Aorta (tissue), 5 donors: ENCODE measurements around the gene ATF4. TPM values are rescaled to one million over a fixed set of nuclear protein-coding genes. Genes with fewer than 3 reads are reported as not detected.
"Not testable (repeated sequence)": the region's sequence is repeated elsewhere in the genome, so short reads cannot be mapped to it uniquely, and the experiment has no call there.

Source experiments
- ATAC-seq: fragments of 200-7000 bp; cut with Tn5 transposase; one replicate; pipeline ENCODE4 v1.9.1; 2022; ENCODE audit warnings: moderate library complexity; ENCODE audit not compliant: low FRiP score
- DNase-seq, 2 donors: peaks; one replicate each; pipeline ENCODE4 v3.0.0-alpha.2; 2020
- H3K27ac ChIP-seq, 2 donors: one replicate each; pipeline ENCODE4 v1.5.1; 2013; ENCODE audit warnings: low read length in 2 of 2, mild to moderate bottlenecking in 2 of 2, moderate library complexity in 2 of 2, control low read depth in 1 of 2, inconsistent platforms in 1 of 2, low read depth in 1 of 2
- H3K27me3 ChIP-seq, 2 donors: one replicate each; pipeline ENCODE4 v1.6.1; 2013; ENCODE audit warnings: control low read depth in 1 of 2, low read length in 1 of 2, mild to moderate bottlenecking in 1 of 2, moderate library complexity in 1 of 2; ENCODE audit not compliant: insufficient read depth in 2 of 2, control insufficient read depth in 1 of 2
- H3K36me3 ChIP-seq, 2 donors: one replicate each; pipeline ENCODE4 v1.6.1; 2013; ENCODE audit warnings: control low read depth in 1 of 2, low read length in 1 of 2, mild to moderate bottlenecking in 1 of 2; ENCODE audit not compliant: insufficient read depth in 2 of 2, control insufficient read depth in 1 of 2
- H3K4me1 ChIP-seq, 2 donors: one replicate each; pipeline ENCODE4 v1.6.1; 2013; ENCODE audit warnings: low read length in 2 of 2, control low read depth in 1 of 2, mild to moderate bottlenecking in 1 of 2, moderate library complexity in 1 of 2; ENCODE audit not compliant: insufficient read depth in 2 of 2, control insufficient read depth in 1 of 2
- H3K4me3 ChIP-seq, 2 donors: one replicate each; pipeline ENCODE4 v1.5.1; 2013; ENCODE audit warnings: low read length in 2 of 2, control low read depth in 1 of 2, mild to moderate bottlenecking in 1 of 2
- H3K9me3 ChIP-seq: one replicate; pipeline ENCODE4 v1.6.1; 2013; ENCODE audit warnings: mild to moderate bottlenecking, low read length; ENCODE audit not compliant: control insufficient read depth
- WGBS, 2 donors: extraction: QIAGEN DNeasy Blood & Tissue Kit; methylation state at CpG; one replicate each; pipeline ENCODE4 v1.1.7; 2013; 5-methylcytosine and 5-hydroxymethylcytosine counted together
- intact Hi-C, 2 donors: fragments of 100-400 bp; cut with DNase I; formaldehyde crosslinking; loops; one replicate each; pipeline versions ENCODE4 v1.14.2 to v1.15.0; 2022
- polyA plus RNA-seq, 2 donors: library from polyadenylated mRNA; stranded (reverse); fragments of 200-250 nt; gene quantifications; one replicate each; pipeline ENCODE4 v1.2.3, GENCODE V29; 2013
- total RNA-seq, 2 donors: library from RNA; stranded (reverse); fragmentation: NEBNext Ultra II Directional; extraction: Animal tissue kit (Norgen Biotek cat#: 25700); gene quantifications; one replicate each; pipeline ENCODE4 v1.2.1, GENCODE V29; 2021
- donor health status: healthy with polysubstance abuse.
- donor health status: Bipolar disorder and iron deficiency.
- donor health status: DM: no; HTN: no; CAD: no.
- donor health status: DM: no; HTN: no; CAD: no.
- donor health status: DM: yes; HTN: yes; CAD: no.

The ATF4 gene
- total and polyA plus RNA-seq, 4 donors, result 305 to 759 (median 448) TPM

DNA sequence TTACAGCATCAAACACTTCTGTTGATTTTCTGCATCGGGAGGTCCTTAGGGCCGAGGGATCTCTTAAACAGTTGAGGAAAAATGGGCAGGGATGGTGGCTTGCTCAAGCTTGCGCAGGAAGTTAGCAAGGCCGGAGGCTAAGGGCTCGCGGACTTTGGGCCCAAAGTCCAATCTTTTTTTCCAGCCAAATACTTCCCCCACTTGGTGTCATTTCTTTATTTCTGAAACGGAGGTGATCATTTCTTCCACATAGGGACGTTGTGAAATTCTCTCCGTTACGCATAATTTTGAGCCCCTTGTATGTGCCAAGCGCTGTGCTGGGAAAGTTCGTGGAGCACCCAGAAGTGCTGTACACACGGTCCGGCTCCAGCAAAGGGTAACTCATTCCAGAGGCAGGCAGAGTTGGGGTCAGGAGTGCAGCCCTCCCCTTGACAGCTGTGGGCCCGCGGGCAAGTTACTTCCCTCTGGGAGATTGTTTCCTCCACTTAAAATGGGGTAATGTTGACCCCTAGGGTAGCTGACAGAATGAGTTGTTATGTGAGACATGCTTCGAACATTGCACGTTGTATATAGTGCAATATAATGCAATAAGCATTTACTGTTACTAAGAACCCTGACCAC lies 17.5 kb upstream of the ATF4 start:
- Histone ChIP-seq H3K36me3 (peaks cover 0 to 1% of the 10 kb centered on the region in 2 donors), H3K4me3 (peak overlapping the region; percentile 86 to 96), H3K9me3 (no peaks in the 10 kb centered on the region), H3K27me3 (no peaks in the 10 kb centered on the region), H3K4me1 (peaks cover 2 to 11% of the 10 kb centered on the region in 2 donors), H3K27ac (no peak overlapping the region)
- 7% methylated on average over 18 of the region's 18 CpGs for WGBS, 2 donors
- intact Hi-C loops, result loop anchor here in 1 of 2 donors (2.0 to 5.0 kb wide), 2 partner anchors 18 to 106 kb away; partner anchors contain the start of genes ATF4 and TAB1
- DNase-seq (no peak), ATAC-seq (no peak)

DNA sequence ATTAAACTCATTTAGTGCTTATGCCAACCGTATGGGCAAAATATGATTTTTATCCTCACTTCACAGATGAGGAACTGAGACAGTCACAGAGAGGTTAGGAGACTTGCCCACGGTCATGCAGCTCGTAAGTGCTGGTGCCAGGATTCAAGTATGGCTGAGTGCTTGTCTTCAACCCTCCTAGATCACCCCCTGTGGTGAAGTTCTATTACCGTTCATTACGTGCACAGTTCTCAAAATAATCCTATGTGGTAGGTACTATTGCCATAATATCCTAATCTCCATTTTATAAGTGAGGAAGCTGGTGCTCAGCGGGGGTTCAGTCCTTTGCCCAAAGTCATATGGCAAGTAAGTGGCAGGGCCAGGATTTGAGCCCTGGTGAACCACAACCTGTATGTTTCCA lies 16.7 kb upstream of the ATF4 start:
- ATAC-seq, result no peak

GRCh38 chr22:39504071-39504470 lies 16.3 kb upstream of the ATF4 start:
- ATAC-seq (no peak), DNase-seq (peak in 1 of 2 donors; percentile 56)
- WGBS, 2 donors, result 91 to 93% methylated on average over 16 of the region's 16 CpGs
- intact Hi-C loops, result loop anchor here in 1 of 2 donors (5.0 kb wide), 1 partner anchor 107 kb away; the partner anchor contains the start of gene TAB1
- Histone ChIP-seq H3K36me3 (peaks cover 0 to 1% of the 10 kb centered on the region in 2 donors), H3K27me3 (no peaks in the 10 kb centered on the region), H3K27ac (no peak overlapping the region), H3K9me3 (no peaks in the 10 kb centered on the region), H3K4me3 (no peak overlapping the region), H3K4me1 (peaks cover 2 to 11% of the 10 kb centered on the region in 2 donors)

More for the DNA sequence above, 16.7 kb upstream of the ATF4 start:
- DNase-seq, result no peak
- peaks cover 2 to 11% of the 10 kb centered on the region in 2 donors for H3K4me1 ChIP-seq
- no peak overlapping the region for H3K4me3 ChIP-seq
- H3K27ac ChIP-seq, result no peak overlapping the region
- intact Hi-C loops, result loop anchor here in 1 of 2 donors (2.0 to 5.0 kb wide), 2 partner anchors 17 to 106 kb away; partner anchors contain the start of genes ATF4 and TAB1
- peaks cover 0 to 1% of the 10 kb centered on the region in 2 donors for H3K36me3 ChIP-seq
- 61 to 67% methylated on average over 6 of the region's 6 CpGs for WGBS, 2 donors
- no peaks in the 10 kb centered on the region for H3K27me3 ChIP-seq
- H3K9me3 ChIP-seq, result no peaks in the 10 kb centered on the region

- peak in 1 of 2 donors; percentile 55 for DNase-seq
- H3K36me3 ChIP-seq, H3K27me3 ChIP-seq, H3K4me3 ChIP-seq, H3K27ac ChIP-seq, intact Hi-C loops, ATAC-seq, H3K9me3 ChIP-seq: not testable (repeated sequence)
- WGBS, 2 donors, result 72 to 85% methylated on average over 10 of the region's 10 CpGs
- H3K4me1 ChIP-seq, result peaks cover 0 to 11% of the 10 kb centered on the region in 2 donors
These were observed 13.3 kb upstream of the ATF4 start for GRCh38 chr22:39507021-39507420.

GRCh38 chr22:39508393-39508792 lies 12.0 kb upstream of the ATF4 start:
- H3K9me3 ChIP-seq, result no peaks in the 10 kb centered on the region

DNA sequence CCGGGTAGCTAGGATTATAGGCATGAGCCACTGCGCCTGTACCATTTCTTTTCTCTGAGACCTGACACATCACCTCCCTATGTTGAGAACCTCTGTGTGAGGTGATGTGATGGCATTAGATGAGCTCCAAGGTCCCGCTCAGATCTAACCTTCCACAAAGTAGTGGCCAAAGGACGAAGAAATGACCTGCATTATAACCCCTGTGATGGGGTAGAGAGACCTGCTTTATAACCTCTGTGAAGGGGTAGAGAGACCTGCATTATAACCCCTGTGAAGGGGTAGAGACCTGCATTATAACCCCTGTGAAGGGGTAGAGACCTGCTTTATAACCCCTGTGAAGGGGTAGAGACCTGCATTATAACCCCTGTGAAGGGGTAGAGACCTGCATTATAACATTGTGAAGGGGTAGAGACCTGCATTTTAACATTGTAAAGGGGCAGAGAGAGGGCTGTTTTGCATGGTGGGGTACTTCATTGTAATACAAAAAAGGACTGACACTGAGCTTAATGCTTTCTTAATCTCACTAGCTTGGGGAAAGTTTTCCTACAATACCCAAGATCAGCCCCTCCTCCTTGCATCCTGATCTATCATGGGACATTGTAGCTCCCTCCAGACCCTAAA lies 9.7 kb upstream of the ATF4 start:
- no peak overlapping the region for H3K27ac ChIP-seq
- no peak overlapping the region for H3K4me3 ChIP-seq
- peaks cover 0 to 16% of the 10 kb centered on the region in 2 donors for H3K36me3 ChIP-seq
- WGBS, 2 donors, result 87 to 95% methylated on average over 4 of the region's 4 CpGs
- no peaks in the 10 kb centered on the region for H3K27me3 ChIP-seq
- DNase-seq (no peak), ATAC-seq (no peak)
- intact Hi-C loops, result loop anchor here in 1 of 2 donors (5.0 kb wide), 1 partner anchor 168 kb away; no protein-coding TSS in a partner anchor
- H3K4me1 ChIP-seq, result no peaks in the 10 kb centered on the region
- no peaks in the 10 kb centered on the region for H3K9me3 ChIP-seq

More at GRCh38 chr22:39508393-39508792, 12.0 kb upstream of the ATF4 start:
- no peak overlapping the region for H3K27ac ChIP-seq
- H3K27me3 ChIP-seq, result no peaks in the 10 kb centered on the region
- ATAC-seq (no peak), DNase-seq (no peak)
- 73 to 80% methylated on average over 4 of the region's 4 CpGs for WGBS, 2 donors
- peaks cover 0 to 6% of the 10 kb centered on the region in 2 donors for H3K4me1 ChIP-seq
- peaks cover 0 to 11% of the 10 kb centered on the region in 2 donors for H3K36me3 ChIP-seq
- intact Hi-C loops, result no loop called here
- H3K4me3 ChIP-seq, result no peak overlapping the region

GRCh38 chr22:39511226-39511625 lies 9.1 kb upstream of the ATF4 start:
- Histone ChIP-seq H3K9me3 (no peaks in the 10 kb centered on the region), H3K4me3 (no peak overlapping the region), H3K27ac (no peak overlapping the region), H3K4me1 (no peaks in the 10 kb centered on the region), H3K36me3 (peaks cover 0 to 16% of the 10 kb centered on the region in 2 donors), H3K27me3 (no peaks in the 10 kb centered on the region)
- 90 to 94% methylated on average over 13 of the region's 13 CpGs for WGBS, 2 donors
- intact Hi-C loops, result loop anchor here in 1 of 2 donors (5.0 kb wide), 1 partner anchor 169 kb away; no protein-coding TSS in a partner anchor
- no peak for ATAC-seq
- peak in 1 of 2 donors; percentile 51 for DNase-seq

DNA sequence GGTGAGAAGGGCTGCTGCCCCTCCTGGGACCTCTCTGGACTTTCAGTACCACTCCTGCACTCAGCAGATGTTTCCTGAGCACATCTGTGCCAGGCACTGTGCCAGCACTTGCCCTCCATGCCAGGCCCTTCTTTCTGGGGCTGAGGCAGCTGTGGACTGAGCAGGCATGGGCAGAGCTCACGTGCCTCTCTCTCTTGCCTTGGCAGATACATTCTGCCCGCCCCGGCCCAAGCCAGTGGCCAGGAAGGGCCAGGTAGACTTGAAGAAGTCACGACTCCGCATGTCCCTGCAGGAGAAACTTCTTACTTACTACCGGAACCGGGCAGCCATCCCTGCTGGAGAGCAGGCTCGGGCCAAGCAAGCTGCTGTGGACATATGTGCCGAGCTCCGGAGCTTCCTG lies 8.3 kb upstream of the ATF4 start:
- WGBS, 2 donors, result 87 to 90% methylated on average over 10 of the region's 10 CpGs
- Histone ChIP-seq H3K27ac (no peak overlapping the region), H3K9me3 (no peaks in the 10 kb centered on the region), H3K4me3 (no peak overlapping the region), H3K4me1 (no peaks in the 10 kb centered on the region), H3K36me3 (peaks cover 0 to 16% of the 10 kb centered on the region in 2 donors), H3K27me3 (no peaks in the 10 kb centered on the region)
- peak; percentile 36 for ATAC-seq
- DNase-seq, result peak in 1 of 2 donors; percentile 69
- intact Hi-C loops, result loop anchor here in 1 of 2 donors (5.0 kb wide), 1 partner anchor 170 kb away; no protein-coding TSS in a partner anchor
